ENCODE measurements around the gene CD47.

The CD47 gene

GRCh38 chr3:108053067-108053466, 37.8 kb downstream of the CD47 start:
- no peak for DNase-seq (ENCODE audit: low read depth in 2 of 2)

- no peak for DNase-seq (ENCODE audit: low read depth in 2 of 2)
Measured at GRCh38 chr3:108051005-108051404, 39.8 kb downstream of the CD47 start.

- DNase-seq (ENCODE audit: low read depth in 2 of 2) = no peak
Measured at GRCh38 chr3:108047987-108048386, 42.8 kb downstream of the CD47 start.

DNA sequence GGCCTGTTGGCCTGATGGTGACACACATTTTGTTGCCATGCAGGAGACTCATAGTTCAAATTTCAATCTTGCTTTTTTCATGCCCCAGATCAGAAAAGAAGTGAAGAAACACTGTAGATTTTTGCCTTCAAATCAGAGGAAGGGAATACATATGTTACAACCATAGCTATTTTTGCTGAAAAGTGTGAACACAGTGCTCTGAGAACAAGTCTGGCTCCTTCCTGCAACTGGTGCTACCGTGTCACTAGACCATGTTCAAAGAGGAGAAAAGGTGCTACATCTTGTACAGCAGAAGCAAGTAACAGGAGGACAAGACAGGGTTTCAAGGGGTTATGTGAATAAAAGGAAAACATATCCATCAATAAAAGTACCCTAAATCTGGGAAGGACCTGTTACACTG, 44.6 kb downstream of the CD47 start:
- DNase-seq (ENCODE audit: low read depth in 2 of 2) = no peak

GRCh38 chr3:108044699-108045098, 46.1 kb downstream of the CD47 start:
- DNase-seq (ENCODE audit: low read depth in 2 of 2) = no peak

- DNase-seq (ENCODE audit: low read depth in 2 of 2) = no peak
Measured at GRCh38 chr3:108042300-108042699, 48.5 kb downstream of the CD47 start.

- no peak for DNase-seq (ENCODE audit: low read depth in 2 of 2)
Measured at GRCh38 chr3:108041253-108041652, 49.6 kb downstream of the CD47 start.

GRCh38 chr3:108037770-108038169, 53.1 kb downstream of the CD47 start:
- no peak for DNase-seq (ENCODE audit: low read depth in 2 of 2)

DNA sequence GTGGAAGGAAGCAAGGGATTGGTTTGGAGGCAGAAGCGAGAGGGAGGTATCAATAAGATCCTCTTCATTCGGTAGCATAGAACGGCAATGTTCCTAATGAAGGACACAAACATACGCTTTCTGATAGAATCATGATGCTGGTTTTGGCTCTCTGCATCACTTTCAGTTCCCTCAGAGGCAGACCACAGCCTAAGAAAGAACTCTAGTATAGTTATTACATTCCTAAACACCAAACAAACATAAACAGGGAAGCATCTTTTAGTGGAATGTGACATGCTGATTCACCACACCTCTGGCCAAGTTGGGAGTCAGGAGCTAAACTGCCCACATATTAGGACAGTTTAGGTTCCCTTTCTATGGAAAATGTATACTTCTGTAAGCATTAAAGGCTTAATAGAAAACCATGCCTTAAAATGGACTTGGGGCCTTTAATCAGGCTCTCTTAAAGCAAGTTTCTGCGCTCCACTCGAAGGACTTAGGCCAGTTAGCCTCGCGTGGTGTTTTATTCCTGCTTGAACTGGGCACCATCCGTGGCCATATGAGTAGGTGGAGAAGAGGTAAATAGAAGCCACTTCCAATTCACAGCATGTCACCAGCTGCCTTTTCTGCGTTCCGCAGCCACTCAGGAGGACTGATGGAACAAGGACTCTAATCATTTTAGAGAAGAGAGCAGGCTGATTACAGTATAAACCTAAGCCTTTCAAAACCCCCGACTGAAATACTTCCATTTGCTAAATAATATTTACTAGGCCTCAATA, 53.7 kb downstream of the CD47 start:
- no peak for DNase-seq (ENCODE audit: low read depth in 2 of 2)

- no peak for DNase-seq (ENCODE audit: low read depth in 2 of 2)
Measured at GRCh38 chr3:108036401-108036800, 54.4 kb downstream of the CD47 start.

DNA sequence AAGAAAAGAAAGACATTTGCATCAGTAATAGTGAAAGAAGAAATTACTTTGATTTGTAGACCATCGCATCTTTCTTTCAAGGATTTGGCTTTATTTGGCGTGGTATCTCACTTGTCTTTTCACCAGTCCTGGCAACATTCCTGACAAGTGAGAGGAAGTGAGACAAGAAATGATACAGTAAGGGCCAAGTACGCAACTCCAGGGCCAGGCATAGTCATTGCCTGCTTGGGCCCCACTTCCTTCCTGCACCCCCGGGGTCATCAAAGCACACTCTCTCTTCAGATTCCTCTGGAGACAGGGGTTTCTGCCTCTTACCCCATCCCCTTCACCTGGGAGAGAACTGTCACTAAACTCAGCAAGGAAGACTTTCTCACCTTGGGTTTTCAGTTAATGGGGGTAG, 55.1 kb downstream of the CD47 start:
- DNase-seq (ENCODE audit: low read depth in 2 of 2) = no peak

DNA sequence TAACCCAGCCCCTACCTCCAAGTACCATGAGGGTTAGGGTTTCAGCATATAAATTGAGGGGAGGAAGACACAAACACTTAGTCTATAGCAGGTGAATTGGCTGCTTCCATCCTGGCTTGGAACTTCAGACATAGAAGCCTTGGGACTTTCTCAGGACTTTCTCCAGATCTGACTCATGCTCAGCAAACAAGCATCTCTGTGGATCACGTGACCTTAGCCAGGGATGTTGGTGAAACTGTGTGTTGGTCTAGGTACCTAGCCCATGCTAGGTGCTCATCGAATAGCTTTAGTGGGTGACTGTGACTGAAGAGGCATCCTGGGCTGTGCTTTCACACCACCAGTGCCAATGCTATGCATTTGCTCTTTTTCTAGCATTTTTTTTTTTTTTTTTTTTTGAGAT, 58.9 kb downstream of the CD47 start:
- DNase-seq (ENCODE audit: low read depth in 2 of 2) = no peak

DNA sequence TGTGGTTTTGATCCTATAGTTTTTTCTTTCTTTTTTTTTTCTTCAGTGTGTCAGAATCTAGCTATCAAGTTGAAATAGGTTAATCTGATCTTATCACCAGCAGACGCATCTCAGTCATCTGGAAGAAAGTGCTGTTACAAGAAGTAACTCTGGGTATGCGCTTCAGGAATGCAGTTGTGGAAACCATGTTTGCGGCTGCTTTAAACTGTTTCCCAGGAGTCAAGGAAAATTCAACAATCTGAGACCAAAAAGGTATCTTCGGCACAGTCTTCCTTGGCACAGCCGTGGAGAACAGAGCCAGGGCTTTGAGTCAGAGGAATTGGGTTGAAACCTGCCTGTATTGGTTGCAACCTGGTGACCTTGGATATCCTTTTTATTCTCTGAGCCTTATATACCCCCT, 59.9 kb downstream of the CD47 start:
- no peak for DNase-seq (ENCODE audit: low read depth in 2 of 2)

DNA sequence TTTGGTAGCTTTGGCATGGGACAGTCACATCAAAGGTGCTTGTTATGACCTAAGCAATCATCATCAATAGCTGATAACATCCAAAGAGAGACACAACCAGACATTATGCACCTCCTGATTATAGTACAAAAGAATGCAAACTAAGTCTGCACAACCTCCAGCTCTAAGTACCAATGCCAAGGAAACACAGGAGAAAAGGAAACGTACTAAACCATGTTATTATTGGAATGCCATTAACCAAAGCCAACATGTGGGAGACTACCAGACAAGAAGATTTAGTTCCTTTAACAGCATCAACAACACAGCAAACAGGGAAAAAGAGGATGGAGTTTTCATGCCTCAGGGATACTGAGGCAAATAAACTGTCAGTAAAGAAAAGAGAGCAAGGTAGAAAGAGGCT, 61.4 kb downstream of the CD47 start:
- DNase-seq (ENCODE audit: low read depth in 2 of 2) = no peak

DNA sequence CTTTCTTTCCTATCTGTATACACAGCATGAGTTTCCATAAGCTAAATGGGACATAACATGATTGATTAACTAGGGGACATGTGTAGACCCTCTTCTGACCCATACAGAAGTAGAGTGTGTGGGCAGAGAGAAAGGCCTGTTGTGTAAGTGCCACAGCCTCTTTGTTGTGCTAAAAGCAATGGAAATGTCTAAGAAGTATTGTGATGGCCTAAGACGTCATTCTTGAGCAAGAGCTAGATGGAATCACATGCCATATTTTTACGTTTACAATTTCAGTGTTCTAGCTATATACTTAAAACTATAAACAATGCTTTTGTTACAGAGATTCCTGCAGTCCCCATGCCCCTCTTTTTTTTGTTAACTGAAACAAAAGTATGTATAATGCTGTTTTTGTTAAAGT, 61.9 kb downstream of the CD47 start:
- DNase-seq (ENCODE audit: low read depth in 2 of 2) = no peak

GRCh38 chr3:108025177-108025576, 65.7 kb downstream of the CD47 start:
- DNase-seq (ENCODE audit: low read depth in 2 of 2) = no peak

DNA sequence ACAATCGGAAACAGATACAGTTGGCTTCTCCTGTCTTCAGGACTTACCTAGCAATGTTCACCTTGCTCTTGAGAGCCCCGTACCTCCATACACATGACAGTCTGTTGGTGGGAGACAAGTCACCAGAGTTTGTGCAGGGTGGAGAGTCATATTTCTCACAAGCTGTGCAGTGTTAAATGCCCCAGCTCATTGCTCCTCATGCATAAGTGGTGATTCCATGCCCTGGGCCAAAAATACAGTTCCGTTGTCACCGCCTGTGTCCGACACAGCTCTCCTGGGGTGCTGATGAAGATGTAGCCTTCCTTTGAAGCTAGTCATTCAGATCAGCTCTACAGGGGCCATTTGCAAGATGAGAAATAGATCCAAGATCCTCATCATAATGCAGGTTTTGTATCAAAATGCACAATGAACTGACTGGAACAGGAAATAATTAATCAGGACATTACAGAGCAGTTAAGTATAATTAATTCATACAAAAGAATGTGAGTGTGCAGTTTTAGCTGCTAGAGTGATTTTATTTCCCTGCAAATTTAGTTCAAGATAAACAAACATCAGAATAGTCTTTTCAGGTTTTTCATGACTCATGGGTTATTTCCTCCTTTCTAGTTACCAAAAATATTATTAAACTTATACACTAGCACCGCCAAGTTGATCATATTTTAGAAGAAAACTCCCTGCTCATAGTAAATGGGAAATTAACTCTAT, 66.5 kb downstream of the CD47 start:
- DNase-seq (ENCODE audit: low read depth in 2 of 2) = no peak

GRCh38 chr3:108022256-108023150, 68.3 kb downstream of the CD47 start:
- no peak for DNase-seq (ENCODE audit: low read depth in 2 of 2)

DNA sequence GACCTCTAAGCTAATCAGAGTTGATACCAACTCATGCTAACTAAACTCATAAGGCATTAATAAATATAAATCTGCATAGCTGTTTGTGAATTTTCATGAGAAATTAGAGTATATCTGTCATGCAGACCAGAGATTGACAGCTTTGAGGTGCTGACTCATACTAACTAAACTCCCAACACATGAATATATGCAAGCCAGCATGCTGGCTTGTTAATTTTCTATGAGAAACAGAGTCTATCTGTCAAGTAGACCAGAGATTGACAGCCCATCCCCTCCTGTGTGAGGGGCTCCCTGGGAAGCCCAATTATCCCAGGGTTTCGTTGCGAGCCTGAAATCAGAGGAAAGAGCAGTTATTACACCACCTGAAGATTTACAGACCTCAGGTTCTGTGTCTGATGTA, 69.3 kb downstream of the CD47 start:
- no peak for DNase-seq (ENCODE audit: low read depth in 2 of 2)

DNA sequence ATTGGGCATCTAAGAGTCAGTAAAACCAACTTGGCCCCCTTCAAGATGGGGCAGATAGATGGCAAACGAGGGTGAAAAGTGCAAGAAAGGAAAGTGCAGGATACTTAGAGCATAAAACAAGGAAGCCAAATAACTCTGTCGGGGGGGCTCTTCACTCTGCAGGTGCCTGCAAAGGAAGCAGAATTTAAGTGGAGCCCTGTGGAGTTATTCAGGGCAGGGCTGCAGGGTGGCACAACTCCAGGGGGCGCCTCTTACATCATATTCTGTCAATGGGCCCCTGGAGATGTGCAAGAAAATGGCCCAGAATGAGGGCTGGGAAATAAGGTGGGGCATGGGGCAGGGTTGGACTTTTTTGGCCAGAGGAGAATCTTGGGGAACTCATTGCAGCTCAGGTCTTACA, 69.7 kb downstream of the CD47 start:
- no peak for DNase-seq (ENCODE audit: low read depth in 2 of 2)

GRCh38 chr3:108018552-108018951, 72.3 kb downstream of the CD47 start:
- no peak for DNase-seq (ENCODE audit: low read depth in 2 of 2)

- DNase-seq (ENCODE audit: low read depth in 2 of 2) = no peak
Measured at GRCh38 chr3:108017587-108017986, 73.2 kb downstream of the CD47 start.

DNA sequence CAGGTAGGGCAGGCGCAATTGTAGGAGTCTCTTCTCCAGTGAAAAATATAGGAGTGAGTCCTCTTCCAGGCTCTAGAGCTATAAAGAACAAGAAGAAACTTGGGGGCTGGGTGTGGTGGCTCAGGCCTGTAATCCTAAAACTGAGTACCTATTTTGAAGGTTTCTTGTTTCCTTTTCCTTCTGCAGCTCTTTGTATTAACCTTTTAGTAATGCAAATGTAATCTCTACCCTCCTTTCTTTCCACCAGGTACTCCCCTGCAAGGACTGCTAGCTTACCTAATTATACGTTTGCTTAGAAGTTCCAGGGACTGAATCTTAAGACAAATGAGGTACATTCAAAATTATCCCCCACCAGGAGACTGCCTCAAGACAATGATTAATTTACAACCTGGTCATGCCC, 75.9 kb downstream of the CD47 start:
- no peak for DNase-seq (ENCODE audit: low read depth in 2 of 2)

Data from stimulated activated CD4-positive, alpha-beta T cell treated with anti-CD3 and anti-CD28 coated beads, Interleukin-4, amount 100 ng/mL, for 48 hours (primary cell).